ENCODE measurements around the gene ACO2. TPM values are rescaled to one million over a fixed set of nuclear protein-coding genes. Genes with fewer than 3 reads are reported as not detected.
"Not testable (repeated sequence)": the region's sequence is repeated elsewhere in the genome, so short reads cannot be mapped to it uniquely, and the experiment has no call there.

Gene ACO2
- total RNA-seq, 1 donor from 2014 or later, result 83.5 TPM

DNA sequence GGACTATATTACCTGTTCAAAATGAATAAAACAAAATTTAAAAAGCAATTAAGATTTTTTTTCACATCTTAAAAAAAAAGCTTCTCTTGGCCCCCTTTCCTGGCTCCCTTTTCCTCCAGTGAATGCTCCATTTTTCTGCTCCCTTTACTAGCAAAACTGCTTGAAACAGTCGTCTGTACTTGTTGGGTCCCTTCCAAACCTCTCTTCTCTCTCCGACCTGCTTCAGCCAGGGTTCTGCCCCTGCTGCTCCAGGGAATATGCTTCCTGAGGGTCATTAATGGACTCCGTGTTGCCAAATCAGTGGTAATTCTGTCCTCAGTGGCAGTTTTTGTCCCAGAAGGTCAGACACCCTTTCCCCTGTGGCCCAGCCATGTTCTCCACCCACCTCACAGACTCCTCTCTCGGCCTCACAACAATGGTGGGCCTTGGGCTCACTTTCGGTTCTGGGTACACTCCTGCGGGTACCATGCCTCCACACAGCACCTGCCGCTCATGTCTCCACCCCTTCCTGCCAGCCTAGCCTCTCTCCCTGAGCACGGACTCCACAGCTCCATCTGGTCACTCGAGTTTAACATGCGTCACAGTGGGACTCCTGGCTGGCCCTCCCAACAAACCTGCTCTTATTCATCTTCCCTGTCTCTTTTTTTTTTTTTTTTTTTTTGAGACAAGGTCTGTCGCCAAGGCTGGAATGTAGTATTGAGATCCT, 83.1 kb downstream of the ACO2 start:
- Mint-ChIP-seq H3K4me1 (ENCODE audit: unreplicated experiment) (no peaks in the 10 kb centered on the region), H3K36me3 (ENCODE audit: low read depth, unreplicated experiment) (no peaks in the 10 kb centered on the region), H3K27me3 (ENCODE audit: unreplicated experiment) (peaks cover 7% of the 10 kb centered on the region), H3K9me3 (ENCODE audit: unreplicated experiment) (no peaks in the 10 kb centered on the region), H3K27ac (ENCODE audit: unreplicated experiment) (no peak overlapping the region), H3K4me3 (ENCODE audit: unreplicated experiment) (no peak overlapping the region)
- no peak for DNase-seq (ENCODE audit: low spot score)
- TF ChIP-seq, protein P1, sequence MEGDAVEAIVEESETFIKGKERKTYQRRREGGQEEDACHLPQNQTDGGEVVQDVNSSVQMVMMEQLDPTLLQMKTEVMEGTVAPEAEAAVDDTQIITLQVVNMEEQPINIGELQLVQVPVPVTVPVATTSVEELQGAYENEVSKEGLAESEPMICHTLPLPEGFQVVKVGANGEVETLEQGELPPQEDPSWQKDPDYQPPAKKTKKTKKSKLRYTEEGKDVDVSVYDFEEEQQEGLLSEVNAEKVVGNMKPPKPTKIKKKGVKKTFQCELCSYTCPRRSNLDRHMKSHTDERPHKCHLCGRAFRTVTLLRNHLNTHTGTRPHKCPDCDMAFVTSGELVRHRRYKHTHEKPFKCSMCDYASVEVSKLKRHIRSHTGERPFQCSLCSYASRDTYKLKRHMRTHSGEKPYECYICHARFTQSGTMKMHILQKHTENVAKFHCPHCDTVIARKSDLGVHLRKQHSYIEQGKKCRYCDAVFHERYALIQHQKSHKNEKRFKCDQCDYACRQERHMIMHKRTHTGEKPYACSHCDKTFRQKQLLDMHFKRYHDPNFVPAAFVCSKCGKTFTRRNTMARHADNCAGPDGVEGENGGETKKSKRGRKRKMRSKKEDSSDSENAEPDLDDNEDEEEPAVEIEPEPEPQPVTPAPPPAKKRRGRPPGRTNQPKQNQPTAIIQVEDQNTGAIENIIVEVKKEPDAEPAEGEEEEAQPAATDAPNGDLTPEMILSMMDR (IDR thresholded peaks at IDR 0.05; ENCODE audit: unreplicated experiment), result no peak

- Mint-ChIP-seq H3K36me3 (ENCODE audit: low read depth, unreplicated experiment) (no peaks in the 10 kb centered on the region), H3K4me3 (ENCODE audit: unreplicated experiment) (no peak overlapping the region), H3K4me1 (ENCODE audit: unreplicated experiment) (no peaks in the 10 kb centered on the region), H3K27me3 (ENCODE audit: unreplicated experiment) (peaks cover 7% of the 10 kb centered on the region), H3K27ac (ENCODE audit: unreplicated experiment) (no peak overlapping the region), H3K9me3 (ENCODE audit: unreplicated experiment) (no peaks in the 10 kb centered on the region)
- no peak for DNase-seq (ENCODE audit: low spot score)
- TF ChIP-seq, protein P1 (IDR thresholded peaks at IDR 0.05; ENCODE audit: unreplicated experiment), result no peak
These were observed 86.5 kb downstream of the ACO2 start for GRCh38 chr22:41555325-41555982.

GRCh38 chr22:41556561-41556960, 87.6 kb downstream of the ACO2 start:
- H3K9me3 Mint-ChIP-seq (ENCODE audit: unreplicated experiment), result no peaks in the 10 kb centered on the region
- H3K4me1 Mint-ChIP-seq (ENCODE audit: unreplicated experiment), result peaks cover 3% of the 10 kb centered on the region
- no peaks in the 10 kb centered on the region for H3K36me3 Mint-ChIP-seq (ENCODE audit: low read depth, unreplicated experiment)
- TF ChIP-seq, protein P1 (IDR thresholded peaks at IDR 0.05; ENCODE audit: unreplicated experiment), result no peak
- H3K27me3 Mint-ChIP-seq (ENCODE audit: unreplicated experiment), result peaks cover 7% of the 10 kb centered on the region
- no peak for DNase-seq (ENCODE audit: low spot score)
- H3K4me3 Mint-ChIP-seq (ENCODE audit: unreplicated experiment), result no peak overlapping the region
- no peak overlapping the region for H3K27ac Mint-ChIP-seq (ENCODE audit: unreplicated experiment)

- Mint-ChIP-seq H3K9me3 (ENCODE audit: unreplicated experiment) (no peaks in the 10 kb centered on the region), H3K27me3 (ENCODE audit: unreplicated experiment) (peaks cover 8% of the 10 kb centered on the region), H3K4me1 (ENCODE audit: unreplicated experiment) (peaks cover 3% of the 10 kb centered on the region), H3K4me3 (ENCODE audit: unreplicated experiment) (no peak overlapping the region), H3K36me3 (ENCODE audit: low read depth, unreplicated experiment) (no peaks in the 10 kb centered on the region), H3K27ac (ENCODE audit: unreplicated experiment) (no peak overlapping the region)
- TF ChIP-seq, protein P1 (IDR thresholded peaks at IDR 0.05; ENCODE audit: unreplicated experiment), result no peak
- no peak for DNase-seq (ENCODE audit: low spot score)
These were observed 88.7 kb downstream of the ACO2 start for GRCh38 chr22:41557401-41558240.

- H3K27ac Mint-ChIP-seq (ENCODE audit: unreplicated experiment); H3K4me3 Mint-ChIP-seq (ENCODE audit: unreplicated experiment); H3K9me3 Mint-ChIP-seq (ENCODE audit: unreplicated experiment); H3K27me3 Mint-ChIP-seq (ENCODE audit: unreplicated experiment); H3K36me3 Mint-ChIP-seq (ENCODE audit: low read depth, unreplicated experiment); DNase-seq (ENCODE audit: low spot score); H3K4me1 Mint-ChIP-seq (ENCODE audit: unreplicated experiment): not testable (repeated sequence)
These were observed 89.3 kb downstream of the ACO2 start for GRCh38 chr22:41558241-41558630.

Data from endothelial cell (in vitro differentiated cells).